Activated CD8-positive, alpha-beta T cell treated with anti-CD3 and anti-CD28 coated beads for 36 hours (primary cell): ENCODE data around the gene OR1L8. TPM values are rescaled to one million over a fixed set of nuclear protein-coding genes. Genes with fewer than 3 reads are reported as not detected.

Experiments
- ATAC-seq: fragments of 200-7000 bp; cut with Tn5 transposase; one replicate; pipeline ENCODE4 v1.10.0; 2021; ENCODE audit warnings: mild to moderate bottlenecking, moderate library complexity
- CTCF ChIA-PET: fragments of 350-600 bp; sonication (Branson Sonifier 250); formaldehyde crosslinking; loops from one replicate; lab custom pipeline; 2021; ENCODE audit warnings: antibody characterized with exemption; lab: Charles Lee
- POLR2A ChIA-PET: fragments of 350-600 bp; sonication (Branson Sonifier 250); formaldehyde crosslinking; loops from one replicate; lab custom pipeline; 2021; ENCODE audit warnings: antibody characterized with exemption; lab: Charles Lee
- DNase-seq: peaks from one replicate; pipeline ENCODE4 v3.0.0-alpha.2; 2020
- H3K27ac Mint-ChIP-seq: one replicate; pipeline ENCODE4 v1.8.0; 2021; ENCODE audit warnings: mild to moderate bottlenecking, mixed read lengths
- H3K27me3 Mint-ChIP-seq: one replicate; pipeline ENCODE4 v1.8.0; 2021; ENCODE audit warnings: mixed read lengths
- H3K36me3 Mint-ChIP-seq: one replicate; pipeline ENCODE4 v1.8.0; 2021; ENCODE audit warnings: low read depth, mixed read lengths
- H3K4me1 Mint-ChIP-seq: one replicate; pipeline ENCODE4 v1.8.0; 2021; ENCODE audit warnings: low read depth, mixed read lengths
- H3K4me3 Mint-ChIP-seq: one replicate; pipeline ENCODE4 v1.8.0; 2021; ENCODE audit warnings: mild to moderate bottlenecking, moderate library complexity, mixed read lengths
- H3K9me3 Mint-ChIP-seq: one replicate; pipeline ENCODE4 v1.8.0; 2021; ENCODE audit warnings: mixed read lengths
- intact Hi-C: fragments of 100-400 bp; cut with micrococcal nuclease; formaldehyde crosslinking; loops from one replicate; pipeline ENCODE4 v1.10.0; 2022
- total RNA-seq, 2 experiments: library from RNA; stranded (reverse); gene quantifications; one replicate each; pipeline ENCODE4 v1.2.3, GENCODE V29; 2021
- TF ChIP-seq, protein P1 (sequence below): fragments of 200-600 bp; IDR thresholded peaks from one replicate; pipeline ENCODE4 v1.8.0; 2022; ENCODE audit warnings: antibody characterized with exemption, mild to moderate bottlenecking

OR1L8 gene
- total RNA-seq, 2 experiments from 2014 or later: not detected

DNA sequence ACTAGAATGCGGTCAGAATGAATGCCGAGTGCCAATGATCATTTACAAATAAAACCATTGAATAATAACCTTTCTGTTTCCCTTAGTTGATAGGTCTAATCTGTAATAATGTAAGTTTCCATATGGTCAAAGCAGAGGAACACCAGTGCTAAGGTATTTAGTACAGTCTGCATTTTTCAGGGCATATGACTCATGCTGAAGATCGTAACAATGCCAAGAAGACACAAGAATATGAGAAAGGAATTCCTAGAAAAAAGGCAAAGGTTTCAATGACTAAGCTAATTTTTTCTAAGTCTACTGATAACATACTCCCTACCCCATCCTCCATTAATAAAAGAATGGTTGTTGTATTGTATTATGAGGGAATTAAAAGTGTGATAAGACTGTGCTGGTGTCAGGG, 2.8 kb downstream of the OR1L8 start:
- POLR2A ChIA-PET: no interaction called here
- Mint-ChIP-seq H3K36me3 (no peaks in the 10 kb centered on the region), H3K4me3 (no peak overlapping the region), H3K27ac (no peak overlapping the region), H3K4me1 (no peaks in the 10 kb centered on the region), H3K27me3 (no peaks in the 10 kb centered on the region), H3K9me3 (no peaks in the 10 kb centered on the region)
- TF ChIP-seq, protein P1, sequence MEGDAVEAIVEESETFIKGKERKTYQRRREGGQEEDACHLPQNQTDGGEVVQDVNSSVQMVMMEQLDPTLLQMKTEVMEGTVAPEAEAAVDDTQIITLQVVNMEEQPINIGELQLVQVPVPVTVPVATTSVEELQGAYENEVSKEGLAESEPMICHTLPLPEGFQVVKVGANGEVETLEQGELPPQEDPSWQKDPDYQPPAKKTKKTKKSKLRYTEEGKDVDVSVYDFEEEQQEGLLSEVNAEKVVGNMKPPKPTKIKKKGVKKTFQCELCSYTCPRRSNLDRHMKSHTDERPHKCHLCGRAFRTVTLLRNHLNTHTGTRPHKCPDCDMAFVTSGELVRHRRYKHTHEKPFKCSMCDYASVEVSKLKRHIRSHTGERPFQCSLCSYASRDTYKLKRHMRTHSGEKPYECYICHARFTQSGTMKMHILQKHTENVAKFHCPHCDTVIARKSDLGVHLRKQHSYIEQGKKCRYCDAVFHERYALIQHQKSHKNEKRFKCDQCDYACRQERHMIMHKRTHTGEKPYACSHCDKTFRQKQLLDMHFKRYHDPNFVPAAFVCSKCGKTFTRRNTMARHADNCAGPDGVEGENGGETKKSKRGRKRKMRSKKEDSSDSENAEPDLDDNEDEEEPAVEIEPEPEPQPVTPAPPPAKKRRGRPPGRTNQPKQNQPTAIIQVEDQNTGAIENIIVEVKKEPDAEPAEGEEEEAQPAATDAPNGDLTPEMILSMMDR: no peak
- ATAC-seq (no peak), DNase-seq (no peak)
- intact Hi-C loops: no loop called here
- CTCF ChIA-PET: interaction anchor here (0.8 kb wide), 1 partner anchor 82 kb away, joined by 3 read pairs; no protein-coding TSS in a partner anchor

DNA sequence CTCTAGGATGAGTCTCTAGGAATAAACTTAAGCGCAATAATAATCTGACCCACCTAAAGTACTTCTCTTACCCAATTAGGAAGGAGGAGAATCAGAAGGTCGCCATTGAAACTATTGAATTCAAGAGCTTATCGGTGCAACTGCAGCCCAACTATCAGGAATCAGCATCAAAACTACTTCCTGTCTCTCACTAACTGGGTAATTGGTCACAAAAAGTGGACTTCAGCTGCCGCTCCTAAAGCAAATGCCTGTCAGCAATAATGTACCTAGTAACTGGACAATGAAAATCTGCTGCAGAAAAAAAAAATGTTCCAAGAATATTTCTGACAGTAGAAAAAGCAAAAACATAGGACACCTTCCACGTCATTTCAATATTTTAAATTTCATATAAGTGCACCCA, 3.3 kb downstream of the OR1L8 start:
- Mint-ChIP-seq H3K9me3 (no peaks in the 10 kb centered on the region), H3K4me3 (no peak overlapping the region), H3K4me1 (no peaks in the 10 kb centered on the region), H3K36me3 (no peaks in the 10 kb centered on the region), H3K27me3 (no peaks in the 10 kb centered on the region), H3K27ac (no peak overlapping the region)
- DNase-seq: no peak
- no peak for ATAC-seq
- CTCF ChIA-PET: no interaction called here
- POLR2A ChIA-PET: no interaction called here
- TF ChIP-seq, protein P1: no peak
- intact Hi-C loops: no loop called here

DNA sequence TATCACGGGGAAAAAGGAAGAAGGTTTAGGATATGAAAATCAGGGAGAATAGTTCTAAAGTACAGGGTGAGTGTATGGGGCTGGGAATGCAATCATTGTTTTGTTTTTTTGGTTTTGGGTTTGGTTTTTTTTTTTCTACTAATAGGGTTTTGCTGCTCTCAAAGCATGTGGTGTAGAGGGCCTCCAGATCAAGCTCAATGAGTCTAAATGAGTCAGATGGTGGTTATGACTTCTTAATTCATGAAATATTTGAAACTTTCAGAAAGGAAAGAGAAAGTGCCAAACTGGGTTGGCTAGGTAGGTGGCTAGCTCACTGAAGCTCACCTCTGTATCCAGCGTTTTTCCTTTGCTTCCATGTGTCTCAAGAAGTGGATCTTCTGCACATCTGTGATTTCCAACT, 10.7 kb downstream of the OR1L8 start:
- Mint-ChIP-seq H3K9me3 (no peaks in the 10 kb centered on the region), H3K4me3 (no peak overlapping the region), H3K36me3 (no peaks in the 10 kb centered on the region), H3K4me1 (peaks cover 18% of the 10 kb centered on the region), H3K27ac (no peak overlapping the region), H3K27me3 (no peaks in the 10 kb centered on the region)
- TF ChIP-seq, protein P1: no peak
- ATAC-seq (peak; percentile 96), DNase-seq (peak; percentile 5)
- POLR2A ChIA-PET: no interaction called here
- intact Hi-C loops: no loop called here
- CTCF ChIA-PET: interaction anchor here (0.8 to 0.9 kb wide), 2 partner anchors 74 to 108 kb away, joined by 3 to 4 read pairs; no protein-coding TSS in a partner anchor

DNA sequence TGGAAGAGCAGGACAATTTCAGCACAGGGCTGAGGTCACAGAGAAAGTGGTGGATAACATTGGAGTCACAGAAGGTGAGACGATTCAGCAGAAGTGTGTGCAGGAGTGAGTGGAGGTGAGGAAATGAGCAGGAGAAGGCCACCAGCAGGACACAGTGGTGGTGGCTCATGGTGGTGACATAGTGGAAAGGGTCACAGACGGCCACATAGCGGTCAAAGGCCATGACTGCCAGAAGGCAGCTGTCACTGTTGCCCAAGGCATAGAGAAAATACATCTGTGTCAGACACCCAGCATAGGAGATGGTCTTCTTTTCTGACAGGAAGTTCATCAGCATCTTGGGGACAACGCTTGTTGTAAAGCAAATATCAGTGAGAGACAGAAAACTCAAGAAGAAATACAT, 15.3 kb downstream of the OR1L8 start:
- peaks cover 17% of the 10 kb centered on the region for H3K4me1 Mint-ChIP-seq
- no peak overlapping the region for H3K4me3 Mint-ChIP-seq
- H3K9me3 Mint-ChIP-seq: peaks cover 3% of the 10 kb centered on the region
- H3K27me3 Mint-ChIP-seq: no peaks in the 10 kb centered on the region
- no peak overlapping the region for H3K27ac Mint-ChIP-seq
- no peak for DNase-seq
- no peak for ATAC-seq
- POLR2A ChIA-PET: no interaction called here
- intact Hi-C loops: no loop called here
- TF ChIP-seq, protein P1: no peak
- CTCF ChIA-PET: no interaction called here
- H3K36me3 Mint-ChIP-seq: no peaks in the 10 kb centered on the region

DNA sequence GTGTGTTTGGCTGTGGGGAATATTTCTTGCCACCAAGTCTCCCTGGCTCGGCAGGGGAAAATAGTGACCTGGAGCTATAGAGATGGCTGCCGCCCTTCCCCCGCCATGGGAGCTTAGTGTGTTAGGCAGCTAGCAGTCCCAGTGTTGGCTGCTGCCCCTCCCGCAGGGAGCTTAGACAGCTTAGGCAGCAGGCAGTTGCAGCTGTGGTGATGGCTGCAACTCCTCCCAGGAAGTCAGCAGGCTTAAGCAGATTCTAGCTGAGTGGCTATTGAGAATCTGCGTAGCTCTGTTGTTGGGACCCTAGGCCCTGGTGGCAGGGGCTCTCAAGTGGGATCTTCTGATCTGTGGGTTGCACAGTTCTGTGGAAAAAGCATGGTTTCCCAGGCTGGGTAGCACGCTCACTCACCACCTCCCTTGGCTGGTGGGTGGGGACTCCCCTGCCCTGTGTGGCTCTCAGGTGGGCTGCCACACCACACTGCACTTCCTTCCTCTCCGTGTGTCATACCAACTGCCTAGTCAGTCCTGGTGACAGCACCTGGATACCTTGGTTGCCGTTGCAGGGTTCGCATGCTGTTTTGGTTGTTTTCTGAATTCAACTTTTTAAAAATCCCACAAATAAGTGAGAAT, 20.9 kb downstream of the OR1L8 start:
- peaks cover 9% of the 10 kb centered on the region for H3K27me3 Mint-ChIP-seq
- TF ChIP-seq, protein P1: no peak
- no peak overlapping the region for H3K4me3 Mint-ChIP-seq

More for the DNA sequence above, 20.9 kb downstream of the OR1L8 start:
- intact Hi-C loops: no loop called here
- H3K4me1 Mint-ChIP-seq: peaks cover 12% of the 10 kb centered on the region
- H3K36me3 Mint-ChIP-seq: no peaks in the 10 kb centered on the region
- CTCF ChIA-PET: interaction anchor here (1.2 kb wide), 1 partner anchor 63 kb away, joined by 3 read pairs; no protein-coding TSS in a partner anchor
- peak; percentile 91 for ATAC-seq
- POLR2A ChIA-PET: no interaction called here
- H3K27ac Mint-ChIP-seq: no peak overlapping the region
- peak; percentile 78 for DNase-seq
- peaks cover 7% of the 10 kb centered on the region for H3K9me3 Mint-ChIP-seq
